ENCODE data around the gene EML4. TPM values are rescaled to one million over a fixed set of nuclear protein-coding genes. Genes with fewer than 3 reads are reported as not detected.

EML4 gene
- polyA plus RNA-seq, 1 experiment: 81.0 TPM

GRCh38 chr2:42290005-42290404 lies 120.9 kb downstream of the EML4 start:
- Histone ChIP-seq H3K4me3 (ENCODE audit: low read depth, low read length) (no peak overlapping the region), H3K27me3 (ENCODE audit: control insufficient read depth, insufficient read depth, low read length) (no peaks in the 10 kb centered on the region), H3K9me3 (ENCODE audit: control insufficient read depth, insufficient read depth, low read length) (no peaks in the 10 kb centered on the region), H3K27ac (ENCODE audit: low read depth, low read length) (no peak overlapping the region)
- POLR2A ChIA-PET: no interaction called here
- TF ChIP-seq CTCF (IDR thresholded peaks at IDR 0.05; ENCODE audit: low read depth, low read length): no peak
- DNase-seq (ENCODE audit: low read depth, low spot score): no peak
- CTCF ChIA-PET: interaction anchor here (1.2 to 1.5 kb wide), 2 partner anchors 67 to 437 kb away, joined by 3 to 4 read pairs; no protein-coding TSS in a partner anchor

GRCh38 chr2:42293019-42293418 lies 123.9 kb downstream of the EML4 start:
- H3K4me3 ChIP-seq (ENCODE audit: low read depth, low read length): no peak overlapping the region
- TF ChIP-seq CTCF (IDR thresholded peaks at IDR 0.05; ENCODE audit: low read depth, low read length): no peak
- H3K27ac ChIP-seq (ENCODE audit: low read depth, low read length): no peak overlapping the region
- DNase-seq (ENCODE audit: low read depth, low spot score): no peak
- POLR2A ChIA-PET: no interaction called here
- no peaks in the 10 kb centered on the region for H3K9me3 ChIP-seq (ENCODE audit: control insufficient read depth, insufficient read depth, low read length)
- CTCF ChIA-PET: no interaction called here
- H3K27me3 ChIP-seq (ENCODE audit: control insufficient read depth, insufficient read depth, low read length): no peaks in the 10 kb centered on the region

GRCh38 chr2:42296226-42296625 lies 127.1 kb downstream of the EML4 start:
- POLR2A ChIA-PET: no interaction called here
- no peak for TF ChIP-seq CTCF (IDR thresholded peaks at IDR 0.05; ENCODE audit: low read depth, low read length)
- no peak for DNase-seq (ENCODE audit: low read depth, low spot score)
- no peak overlapping the region for H3K27ac ChIP-seq (ENCODE audit: low read depth, low read length)
- H3K27me3 ChIP-seq (ENCODE audit: control insufficient read depth, insufficient read depth, low read length): no peaks in the 10 kb centered on the region
- no peaks in the 10 kb centered on the region for H3K9me3 ChIP-seq (ENCODE audit: control insufficient read depth, insufficient read depth, low read length)
- H3K4me3 ChIP-seq (ENCODE audit: low read depth, low read length): no peak overlapping the region
- CTCF ChIA-PET: no interaction called here

- DNase-seq (ENCODE audit: low read depth, low spot score): no peak
- POLR2A ChIA-PET: no interaction called here
- CTCF ChIA-PET: no interaction called here
- H3K9me3 ChIP-seq (ENCODE audit: control insufficient read depth, insufficient read depth, low read length): no peaks in the 10 kb centered on the region
- H3K4me3 ChIP-seq (ENCODE audit: low read depth, low read length): no peak overlapping the region
- no peak for TF ChIP-seq CTCF (IDR thresholded peaks at IDR 0.05; ENCODE audit: low read depth, low read length)
- H3K27me3 ChIP-seq (ENCODE audit: control insufficient read depth, insufficient read depth, low read length): no peaks in the 10 kb centered on the region
- no peak overlapping the region for H3K27ac ChIP-seq (ENCODE audit: low read depth, low read length)
Measured at GRCh38 chr2:42297322-42297936, 128.3 kb downstream of the EML4 start.

- TF ChIP-seq CTCF (IDR thresholded peaks at IDR 0.05; ENCODE audit: low read depth, low read length): no peak
- Histone ChIP-seq H3K27ac (ENCODE audit: low read depth, low read length) (no peak overlapping the region), H3K9me3 (ENCODE audit: control insufficient read depth, insufficient read depth, low read length) (no peaks in the 10 kb centered on the region), H3K4me3 (ENCODE audit: low read depth, low read length) (no peak overlapping the region), H3K27me3 (ENCODE audit: control insufficient read depth, insufficient read depth, low read length) (no peaks in the 10 kb centered on the region)
- no peak for DNase-seq (ENCODE audit: low read depth, low spot score)
- POLR2A ChIA-PET: no interaction called here
- CTCF ChIA-PET: no interaction called here
Measured at GRCh38 chr2:42298132-42298531, 129.0 kb downstream of the EML4 start.
